Fibroblast of skin of right biceps (primary cell): ENCODE measurements around the gene IFNA1.
"Not testable (repeated sequence)": the region's sequence is repeated elsewhere in the genome, so short reads cannot be mapped to it uniquely, and the experiment has no call there.

ENCODE experiments used
- DNase-seq: peaks from one replicate; pipeline ENCODE4 v3.0.0-alpha.2; 2013

The IFNA1 gene

GRCh38 chr9:21440139-21440538 lies at the start of gene IFNA1:
IFNA1 (plus strand) TSS chr9:21440439; CDS start chr9:21440508, 69 bp downstream.
- no peak for DNase-seq

- peak; percentile 8 for DNase-seq
These were observed 48.0 kb upstream of the IFNA1 start for GRCh38 chr9:21392270-21392669.

DNA sequence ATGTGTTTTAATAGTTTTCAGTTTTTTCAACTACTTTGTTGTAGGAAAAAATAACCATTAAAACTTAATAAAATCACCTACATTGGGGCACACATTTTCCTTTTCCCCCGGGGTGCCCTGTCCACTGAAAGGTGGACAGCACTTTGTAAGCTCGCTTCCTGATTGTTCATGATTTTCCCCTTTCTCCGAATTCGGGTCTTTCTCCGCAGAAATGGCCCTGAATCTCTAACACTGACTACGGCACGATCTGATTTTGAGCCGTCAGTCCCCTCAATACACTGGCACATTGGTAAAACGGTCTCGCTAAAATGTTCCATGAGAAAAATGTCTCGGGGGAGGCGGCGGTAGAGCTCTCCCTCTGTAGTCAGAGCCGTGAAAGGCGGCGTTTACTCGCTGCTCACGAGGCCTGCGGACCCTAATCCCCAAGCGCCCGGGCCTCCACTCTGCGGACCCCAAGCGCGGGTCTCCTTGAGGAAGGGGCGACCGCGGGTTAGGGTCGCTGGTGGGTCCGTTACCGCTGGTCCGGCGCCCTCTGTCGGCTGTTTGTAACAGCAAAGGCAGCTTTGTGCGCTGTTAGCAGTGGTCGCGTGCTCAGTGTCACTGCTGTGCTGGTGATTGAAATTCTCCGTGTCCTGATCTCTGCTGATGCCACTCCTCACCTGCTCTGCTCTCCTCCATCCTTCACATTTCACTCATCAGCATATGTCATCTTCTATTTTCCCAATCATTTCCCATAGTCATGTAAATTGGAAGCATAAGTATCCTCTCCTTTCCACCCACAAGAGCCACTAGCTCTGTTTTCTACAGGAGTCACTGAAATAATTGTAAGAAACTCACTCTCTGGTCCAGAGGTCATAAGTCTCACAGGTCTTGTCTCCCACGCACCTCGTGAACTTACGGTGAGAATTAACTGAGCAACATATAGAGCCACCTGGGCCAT lies 44.2 kb upstream of the IFNA1 start:
- peak; percentile 18 for DNase-seq

GRCh38 chr9:21398955-21399489 lies 41.2 kb upstream of the IFNA1 start:
- no peak for DNase-seq

DNA sequence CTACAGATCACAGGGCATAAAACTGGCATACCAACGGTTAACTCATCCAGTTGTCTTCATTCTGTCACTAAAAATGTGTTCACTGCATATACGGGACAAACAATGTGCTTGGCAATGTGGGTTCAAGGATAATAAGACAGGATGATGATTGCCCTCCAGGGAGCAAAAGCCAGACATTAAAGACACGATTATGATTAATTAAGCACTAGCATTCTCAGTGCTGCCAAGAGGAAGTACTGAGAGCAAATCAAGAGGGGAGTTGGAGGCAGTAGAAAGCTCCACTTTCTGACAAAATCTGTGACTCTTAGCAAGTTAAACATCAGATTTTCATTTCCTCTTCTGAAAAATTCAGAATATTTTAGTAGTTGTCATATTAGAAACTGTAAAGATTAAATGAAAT lies 40.3 kb upstream of the IFNA1 start:
- no peak for DNase-seq

DNA sequence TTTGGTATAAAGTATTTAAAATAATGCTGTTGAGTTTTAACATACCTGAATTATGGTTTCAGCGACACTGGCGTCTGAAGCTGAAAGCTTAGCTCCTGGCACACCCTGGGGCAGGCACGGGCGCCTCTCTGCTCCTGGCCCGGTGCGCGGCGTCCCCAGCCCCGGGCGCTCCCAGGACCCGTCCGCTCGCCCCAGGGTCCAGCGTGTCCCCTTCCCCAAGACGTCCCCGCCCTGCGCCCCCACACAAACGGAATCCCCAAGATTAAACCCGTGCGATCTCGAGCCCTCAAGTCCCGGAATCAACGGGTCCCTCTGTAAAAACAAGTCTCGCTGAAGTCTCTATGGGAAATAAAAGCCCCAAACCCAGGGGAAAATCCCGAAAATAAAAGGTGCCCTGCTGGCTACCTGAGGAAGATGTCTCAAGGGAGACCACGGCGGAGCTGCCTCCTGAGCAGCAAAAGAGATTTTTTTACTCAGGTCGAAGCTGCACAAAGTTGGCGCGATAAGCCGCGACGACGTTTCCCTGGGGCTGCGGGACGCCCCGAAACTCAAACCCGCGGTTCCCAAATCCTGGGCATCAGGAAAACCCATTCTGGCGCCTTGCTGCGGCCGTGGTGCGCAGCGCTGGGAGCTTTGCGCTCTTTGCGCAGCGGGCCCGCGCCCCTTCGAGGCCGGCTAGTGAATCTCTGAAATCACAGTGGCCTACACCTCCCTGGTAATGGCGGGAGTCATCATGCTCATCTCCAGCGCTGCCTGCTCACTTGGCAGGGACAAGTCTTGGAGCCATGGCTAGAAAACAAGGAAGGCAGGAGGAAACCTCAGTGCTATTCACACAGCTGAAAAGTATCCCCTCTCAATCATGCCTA lies 37.6 kb upstream of the IFNA1 start:
- peak; percentile 24 for DNase-seq

GRCh38 chr9:21404146-21404545 lies 36.1 kb upstream of the IFNA1 start:
- no peak for DNase-seq

DNA sequence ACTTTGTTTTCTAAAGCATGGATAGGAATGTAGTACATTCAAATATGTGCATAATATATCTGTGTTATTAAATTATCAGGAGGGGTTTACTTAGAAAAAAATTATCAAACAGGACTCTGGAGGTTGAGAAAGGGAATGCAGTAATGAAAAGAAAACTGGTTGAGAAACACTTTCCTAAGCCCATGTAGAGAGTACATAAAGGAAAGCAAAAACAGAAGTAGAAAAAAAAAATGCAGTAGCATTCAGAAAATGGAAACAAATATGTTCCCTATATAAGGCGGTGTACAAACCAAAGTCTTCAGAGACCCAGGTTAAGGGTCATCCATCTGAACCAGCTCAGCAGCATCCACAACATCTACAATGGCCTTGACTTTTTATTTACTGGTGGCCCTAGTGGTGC lies 31.4 kb upstream of the IFNA1 start, which contains the start of gene IFNA8:
IFNA8 (plus strand) TSS at position 301 of the 400 bp plus-strand sequence; CDS start at position 361, 60 bp downstream.
- no peak for DNase-seq

GRCh38 chr9:21412107-21412506 lies 28.1 kb upstream of the IFNA1 start:
- no peak for DNase-seq

DNA sequence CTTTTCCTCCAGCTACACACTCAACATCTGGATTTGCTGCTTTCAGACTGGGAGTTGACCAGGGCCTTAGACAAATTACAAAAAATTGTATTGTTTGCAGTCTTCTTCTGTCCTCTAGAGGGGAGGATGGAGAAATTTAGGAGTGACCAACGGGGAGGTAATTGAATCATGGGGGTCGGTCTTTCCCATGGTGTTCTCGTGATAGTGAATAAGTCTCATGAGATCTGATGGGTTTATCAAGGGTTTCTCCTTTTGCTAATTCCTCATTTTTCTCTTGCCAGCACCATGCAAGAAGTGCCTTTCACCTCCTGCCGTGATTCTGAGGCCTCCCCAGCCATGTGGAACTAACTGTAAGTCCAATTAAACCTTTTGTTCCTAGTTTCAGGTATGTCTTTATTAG lies 27.1 kb upstream of the IFNA1 start:
- DNase-seq: no peak

DNA sequence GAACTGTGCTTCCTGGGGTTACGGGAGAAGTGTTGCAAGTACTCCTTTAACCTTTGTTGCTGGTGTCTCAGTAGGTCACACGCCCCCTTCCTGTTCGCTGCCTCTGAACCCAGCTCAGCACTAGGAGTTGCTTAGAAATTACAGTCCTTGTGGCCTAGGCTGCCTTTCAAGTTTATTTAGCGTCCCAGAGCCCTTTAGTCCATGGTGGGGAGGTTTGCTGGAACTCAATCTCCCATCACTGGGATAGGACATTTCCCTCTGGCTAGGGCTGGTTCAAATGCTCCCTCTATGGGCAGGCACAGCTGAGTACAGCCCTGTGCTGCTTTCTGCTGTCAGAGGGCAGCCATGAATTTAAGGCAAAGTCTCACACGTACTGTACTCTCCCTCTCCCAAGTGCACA lies 26.6 kb upstream of the IFNA1 start:
- DNase-seq: no peak

DNA sequence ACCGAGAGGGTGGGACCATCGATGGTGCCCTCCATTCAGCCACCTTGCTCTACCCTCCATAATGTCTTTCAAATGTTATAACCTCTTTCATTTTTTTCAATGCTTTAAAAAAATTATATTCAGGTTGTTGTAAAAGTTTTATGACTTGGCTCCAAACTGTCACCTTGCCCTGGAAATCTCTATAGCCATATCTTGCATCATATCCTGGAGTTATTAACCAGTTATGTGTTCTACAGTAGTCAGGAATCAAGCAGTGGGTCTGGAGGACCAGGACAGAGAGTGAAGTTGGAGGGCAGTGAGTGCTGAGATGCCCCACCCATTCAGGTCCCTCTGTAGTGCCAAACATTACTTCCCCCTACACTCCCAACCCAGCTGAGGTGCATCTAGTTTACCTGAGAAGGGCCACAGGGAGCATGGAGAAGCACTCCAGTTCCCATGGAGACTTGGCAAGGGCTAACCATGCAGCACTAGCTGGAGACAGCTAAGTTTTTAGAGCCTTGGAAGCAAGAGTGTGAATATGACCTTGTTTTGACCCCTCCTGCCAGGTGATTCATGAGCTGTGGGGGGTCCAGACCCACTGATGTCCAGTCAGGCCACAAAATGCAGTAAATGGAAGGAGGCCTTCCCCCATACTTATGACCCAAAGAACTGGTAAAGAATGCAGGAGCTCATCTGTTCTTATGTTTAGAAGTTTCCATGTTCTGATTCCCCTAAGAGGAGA lies 25.9 kb upstream of the IFNA1 start:
- no peak for DNase-seq

- no peak for DNase-seq
These were observed 24.6 kb upstream of the IFNA1 start for GRCh38 chr9:21415493-21416267.

- no peak for DNase-seq
These were observed 12.0 kb upstream of the IFNA1 start for GRCh38 chr9:21428235-21428634.

DNA sequence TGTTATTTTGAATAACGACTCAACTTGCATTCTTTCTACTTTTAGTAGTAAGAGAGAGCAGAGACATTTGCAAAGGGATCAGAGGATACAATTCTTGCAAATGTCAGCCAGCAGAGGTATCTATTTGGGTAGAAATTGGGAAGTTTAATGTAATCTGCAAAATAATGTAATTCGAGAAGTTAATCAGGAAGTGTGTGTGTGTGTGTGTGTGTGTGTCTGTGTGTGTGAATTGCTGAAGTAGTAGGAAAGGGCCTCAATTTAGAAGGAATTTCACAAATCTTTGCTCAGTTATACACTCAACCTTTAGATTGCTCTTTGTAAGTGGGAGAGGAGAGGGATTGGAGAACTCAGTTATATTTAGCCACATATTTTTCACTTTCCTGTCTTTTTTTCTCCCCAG lies 11.0 kb upstream of the IFNA1 start:
- DNase-seq: no peak

DNA sequence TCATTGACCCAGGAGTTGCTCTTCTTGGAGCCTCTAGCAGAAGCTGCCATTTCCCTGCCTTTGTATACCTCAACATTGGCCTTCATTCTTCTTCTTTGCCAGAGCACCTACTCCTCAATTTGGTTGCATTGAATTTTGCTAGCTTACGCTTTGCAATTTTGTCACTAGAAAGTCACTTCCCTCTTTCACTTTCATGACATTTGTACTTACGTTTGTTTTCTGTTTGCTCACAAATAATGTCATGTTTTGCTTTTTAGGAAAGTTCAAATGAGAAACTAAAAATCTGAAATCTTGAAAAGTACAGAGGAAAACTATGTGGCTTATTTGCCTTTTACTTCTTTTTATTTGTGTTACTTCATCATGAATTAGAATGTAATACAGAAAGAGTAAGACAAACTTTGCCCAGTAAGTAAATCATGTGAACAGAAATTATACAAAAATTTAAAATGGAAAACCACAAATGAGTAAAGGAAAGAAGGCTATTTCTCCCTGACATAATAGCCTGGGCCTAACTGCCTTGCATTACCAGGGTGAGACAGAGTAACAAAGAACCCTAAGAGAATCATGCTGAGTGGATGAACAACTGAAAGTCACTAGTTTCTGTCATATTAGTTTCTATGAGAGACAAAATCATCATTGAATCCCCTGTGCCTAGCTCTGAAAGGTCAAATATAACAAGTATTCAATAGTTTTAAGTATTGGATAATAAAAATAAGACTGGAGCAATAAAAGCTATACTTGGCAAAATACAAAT lies 7.4 kb upstream of the IFNA1 start:
- no peak for DNase-seq

DNA sequence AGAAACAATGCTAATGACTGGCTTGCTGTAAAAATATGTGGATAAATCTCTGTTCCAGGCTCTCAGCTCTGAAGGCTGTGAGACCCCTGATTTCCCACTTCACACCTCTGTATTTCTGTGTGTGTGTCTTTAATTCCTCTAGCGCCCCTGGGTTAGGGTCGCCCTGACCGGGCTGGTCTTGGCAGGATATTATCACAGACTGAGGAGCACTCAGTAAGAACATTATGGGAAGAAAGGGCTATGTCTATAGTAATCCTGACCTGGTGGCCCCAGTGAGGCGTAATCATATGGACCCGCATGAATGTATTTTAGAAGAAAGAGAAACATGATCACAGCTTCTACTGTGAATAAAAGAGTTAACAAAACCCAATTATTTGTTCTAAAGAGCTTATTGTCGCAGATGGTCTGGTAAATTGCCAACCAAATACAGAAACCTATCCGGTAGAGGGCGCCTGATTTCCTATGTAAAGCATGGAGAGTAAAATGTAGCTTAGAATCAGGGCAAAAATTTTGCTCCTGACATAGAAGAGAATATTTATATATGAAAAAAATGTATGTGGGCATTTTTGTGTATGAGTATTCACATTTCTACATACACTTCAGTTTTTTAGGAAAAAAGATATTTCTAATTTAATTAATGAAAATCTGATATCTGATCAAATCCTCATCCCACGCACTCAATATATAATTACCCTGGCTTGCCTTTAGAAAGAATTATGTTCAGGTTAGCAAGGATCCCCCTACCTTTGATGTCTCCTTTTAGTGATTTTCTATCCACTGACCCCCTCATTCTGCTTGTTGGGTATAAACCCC lies 5.8 kb upstream of the IFNA1 start:
- peak; percentile 67 for DNase-seq

DNA sequence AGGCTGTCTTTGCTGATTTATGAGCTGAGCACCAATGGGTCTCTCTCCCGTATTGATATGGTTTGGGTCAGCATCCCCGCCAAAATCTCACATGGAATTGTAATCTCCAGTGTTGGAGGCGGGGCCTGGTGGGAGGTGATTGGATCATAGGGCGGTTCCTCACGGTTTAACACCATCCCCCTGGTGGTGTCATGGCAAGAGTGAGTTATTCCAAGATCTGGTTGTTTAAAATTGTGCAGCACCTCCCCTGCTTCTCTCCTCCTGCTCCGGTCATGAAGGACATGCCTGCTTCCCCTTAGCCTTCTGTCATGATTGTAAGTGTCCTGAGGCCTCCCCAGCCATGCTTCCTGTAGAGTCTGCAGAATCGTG lies 5.2 kb upstream of the IFNA1 start:
- not testable (repeated sequence) for DNase-seq

GRCh38 chr9:21443849-21444625 lies 3.8 kb downstream of the IFNA1 start:
- no peak for DNase-seq
